HepG2 (cell line): ENCODE measurements around the gene ST8SIA2. TPM values are rescaled to one million over a fixed set of nuclear protein-coding genes. Genes with fewer than 3 reads are reported as not detected.

Source experiments
- ATAC-seq: fragments of 200-7000 bp; cut with Tn5 transposase; 3 replicates; pipeline ENCODE4 v1.9.1; 2020; ENCODE audit warnings: mild to moderate bottlenecking, moderate library complexity
- BruUV-seq: library from RNA; stranded (reverse); fragments of 400-500 nt; replicated peaks from 2 replicates; lab custom pipeline; 2021; lab: Mats Ljungman, UMichigan
- CTCF ChIA-PET: fragments of 300-600 bp; formaldehyde crosslinking; extraction: SDS; loops from one replicate; lab custom pipeline; 2021; ENCODE audit warnings: low total read pairs, inconsistent platforms, low intra/inter-chr PET ratio; lab: Yijun Ruan, JAX
- POLR2A ChIA-PET: fragments of 350-600 bp; sonication (Branson Sonifier 250); formaldehyde crosslinking; loops from one replicate; lab custom pipeline; 2020; ENCODE audit warnings: antibody characterized with exemption, inconsistent platforms; lab: Yijun Ruan, JAX
- DNase-seq: peaks from one replicate; pipeline ENCODE4 v3.0.0-alpha.2; 2015; ENCODE audit warnings: low spot score
- FAIRE-seq: peaks from 3 replicates; lab custom pipeline; 2011; peaks lifted over from hg19 to GRCh38; lab: Jason Lieb, UNC
- H2AFZ ChIP-seq: one replicate; pipeline ENCODE4 v1.6.1; 2011; ENCODE audit warnings: low read length, inconsistent platforms
- H3K27ac ChIP-seq: fragments of 300-600 bp; 3 replicates; pipeline ENCODE4 v1.8.0; 2011; ENCODE audit warnings: mixed run types, mild to moderate bottlenecking, mixed read lengths, low read length, inconsistent platforms; ENCODE audit not compliant: insufficient read depth; ENCODE audit errors: extremely low read length
- H3K27me3 ChIP-seq, 2 experiments: fragments of 200-600 bp in 1 of 2; 2 replicates in 1 of 2; 3 replicates in 1 of 2; pipeline versions ENCODE4 v1.6.0 to v1.8.0; 2011; ENCODE audit warnings: low read length in 2 of 2, mild to moderate bottlenecking in 2 of 2, moderate library complexity in 2 of 2, inconsistent platforms in 1 of 2; ENCODE audit not compliant: insufficient read depth in 2 of 2, control insufficient read depth in 1 of 2
- H3K36me3 ChIP-seq, 2 experiments: fragments of 200-600 bp in 1 of 2; replicated peaks in 1 of 2; 2 replicates in 1 of 2; 3 replicates in 1 of 2; pipeline versions ENCODE4 v1.5.1 to v1.8.0; 2011; ENCODE audit warnings: low read length in 2 of 2, inconsistent platforms in 1 of 2; ENCODE audit not compliant: insufficient read depth in 2 of 2, control insufficient read depth in 1 of 2
- H3K4me1 ChIP-seq: 2 replicates; pipeline ENCODE4 v1.5.1; 2012; ENCODE audit warnings: low read length, inconsistent platforms; ENCODE audit not compliant: insufficient read depth
- H3K4me2 ChIP-seq: 2 replicates; pipeline ENCODE4 v1.6.0; 2011; ENCODE audit warnings: low read depth, low read length, inconsistent platforms
- H3K4me3 ChIP-seq, 3 experiments: fragments of 200-600 bp in 1 of 3; sonication (generic), shearing (Covaris generic) in 1 of 3; replicated peaks in 1 of 3; 2 replicates each; pipeline ENCODE4 v1.5.1; 2011 to 2016; ENCODE audit warnings: low read length in 3 of 3, inconsistent platforms in 2 of 3, low read depth in 2 of 3, mild to moderate bottlenecking in 2 of 3, control low read depth in 1 of 3, mixed read lengths in 1 of 3; ENCODE audit not compliant: insufficient read depth in 1 of 3
- H3K79me2 ChIP-seq: one replicate; pipeline ENCODE4 v1.6.1; 2011; ENCODE audit warnings: low read length, inconsistent platforms; ENCODE audit not compliant: insufficient read depth
- H3K9ac ChIP-seq: 2 replicates; pipeline ENCODE4 v1.6.0; 2011; ENCODE audit warnings: mild to moderate bottlenecking, low read depth, low read length, inconsistent platforms; ENCODE audit not compliant: insufficient read depth
- H3K9me3 ChIP-seq: 2 replicates; pipeline ENCODE4 v1.5.1; 2012; ENCODE audit warnings: mild to moderate bottlenecking, low read length
- H4K20me1 ChIP-seq: 2 replicates; pipeline ENCODE4 v1.6.0; 2011; ENCODE audit warnings: inconsistent platforms, mild to moderate bottlenecking, low read length, moderate library complexity; ENCODE audit not compliant: insufficient read depth
- AGO1 ChIP-seq: fragments of 200-400 bp; formaldehyde crosslinking; IDR thresholded peaks from 2 replicates; pipeline ENCODE4 v1.6.1; 2017; ENCODE audit warnings: mild to moderate bottlenecking, low read depth, low read length, moderate library complexity; ENCODE audit not compliant: poor library complexity, severe bottlenecking
- IKZF4 ChIP-seq: sonication (generic); formaldehyde crosslinking; IDR thresholded peaks from 2 replicates; pipeline ENCODE4 v1.5.1; 2020; ENCODE audit warnings: borderline replicate concordance, mild to moderate bottlenecking, low read depth, missing genetic modification reagents; ENCODE audit errors: not compliant biosample characterization
- NCOA5 ChIP-seq: sonication (generic); formaldehyde crosslinking; IDR thresholded peaks from 2 replicates; pipeline ENCODE4 v1.4.0; 2020; ENCODE audit warnings: missing genetic modification reagents
- NKX3-1 ChIP-seq: sonication (generic); formaldehyde crosslinking; IDR thresholded peaks from 2 replicates; pipeline ENCODE4 v1.5.0; 2020; ENCODE audit warnings: missing genetic modification reagents
- SNAI1 ChIP-seq: sonication (generic); formaldehyde crosslinking; IDR thresholded peaks from 2 replicates; pipeline ENCODE4 v1.5.0; 2020; ENCODE audit warnings: mild to moderate bottlenecking, missing genetic modification reagents, borderline replicate concordance
- SOX5 ChIP-seq: IDR thresholded peaks from 2 replicates; pipeline ENCODE4 v1.6.1; 2016; ENCODE audit warnings: borderline replicate concordance
- THAP8 ChIP-seq: sonication (generic); formaldehyde crosslinking; IDR thresholded peaks from 2 replicates; pipeline ENCODE4 v1.5.1; 2020; ENCODE audit warnings: missing genetic modification reagents, mild to moderate bottlenecking, borderline replicate concordance
- YEATS2 ChIP-seq: sonication (generic); formaldehyde crosslinking; IDR thresholded peaks from 2 replicates; pipeline ENCODE4 v1.4.0; 2020; ENCODE audit warnings: missing genetic modification reagents, borderline replicate concordance
- ZBTB34 ChIP-seq: sonication (generic); formaldehyde crosslinking; IDR thresholded peaks from 2 replicates; pipeline ENCODE4 v1.8.0; 2022; ENCODE audit warnings: mild to moderate bottlenecking, missing genetic modification reagents
- WGBS: methylation state at CpG from one replicate; pipeline ENCODE4 v1.1.6; 2017; ENCODE audit warnings: low lambda C conversion rate; 5-methylcytosine and 5-hydroxymethylcytosine counted together
- in situ Hi-C: cut with HindIII; loops from 2 replicates; pipeline ENCODE4 v1.10.0; 2017; ENCODE audit warnings: low pct_unique_long_range_greater_than_20kb; ENCODE audit not compliant: extremely low pct_ligation_motif_present
- intact Hi-C: fragments of 100-400 bp; cut with micrococcal nuclease; formaldehyde crosslinking; loops from one replicate; pipeline ENCODE4 v1.10.0; 2022; ENCODE audit not compliant: unreplicated experiment
- polyA plus RNA-seq, 8 experiments: library from polyadenylated mRNA; depleted of rRNA in 3 of 8; stranded (reverse) in 7 of 8; unstranded in 1 of 8; fragments of >200 nt; fragmentation: Illumina TruSeq in 4 of 8; extraction: Trizol in 4 of 8; gene quantifications; 2 replicates each; pipeline versions ENCODE4 v1.2.1 to v1.2.3, GENCODE V29; 2011 to 2016; ENCODE audit warnings: low read depth in 4 of 8, missing spikeins in 1 of 8, mixed read lengths in 1 of 8; ENCODE audit not compliant: insufficient read depth in 1 of 8
- total RNA-seq, 5 experiments: library from RNA; depleted of rRNA; stranded (reverse); fragments of >200 nt; fragmentation: Illumina TruSeq; extraction: Trizol; gene quantifications; 2 replicates each; pipeline ENCODE4 v1.2.3, GENCODE V29; 2016; ENCODE audit warnings: low read depth in 1 of 5

Gene ST8SIA2
- total and polyA plus RNA-seq, 2 of the 13 experiments (the other 11 are each of a cell fraction or from before 2014, with no cell fraction given) = not detected

- POLR2A ChIA-PET = no interaction called here
- CTCF ChIA-PET = no interaction called here
- intact Hi-C loops (no loop called here), in situ Hi-C loops (no loop called here)
- no peaks in the 10 kb centered on the region for H3K9me3 ChIP-seq
- H4K20me1 ChIP-seq = no peaks in the 10 kb centered on the region
- TF ChIP-seq AGO1 (no peak), YEATS2 (CRISPR knock-in tag) (no peak), THAP8 (CRISPR knock-in tag) (no peak), NKX3-1 (CRISPR knock-in tag) (no peak), IKZF4 (CRISPR knock-in tag) (no peak), NCOA5 (no peak), ZBTB34 (no peak), SOX5 (CRISPR knock-in tag) (no peak), SNAI1 (CRISPR knock-in tag) (no peak)
- H3K9ac ChIP-seq = no peak overlapping the region
- WGBS = 15% methylated on average over 13 of the region's 17 CpGs
- no peak for FAIRE-seq
- no peaks in the 10 kb centered on the region for H3K79me2 ChIP-seq
- no peaks in the 10 kb centered on the region for H3K4me1 ChIP-seq
- ATAC-seq = no peak
- DNase-seq = no peak
- BruUV-seq = no TSS peak
- no peaks in the 10 kb centered on the region for H3K36me3 ChIP-seq
- H3K27me3 ChIP-seq = peaks cover 3 to 34% of the 10 kb centered on the region in 2 experiments; a peak in 4 of 5 replicates
- no peak overlapping the region for H3K4me3 ChIP-seq
- no peak overlapping the region for H3K27ac ChIP-seq
- no peak overlapping the region for H2AFZ ChIP-seq
- H3K4me2 ChIP-seq = no peak overlapping the region
Observed at GRCh38 chr15:92343924-92344643, 49.6 kb upstream of the ST8SIA2 start.
